HG02623 (cell line): Measurements from ENCODE around the gene KRTAP12-3.
"Not testable (repeated sequence)": the region's sequence is repeated elsewhere in the genome, so short reads cannot be mapped to it uniquely, and the experiment has no call there.

Source experiments
- ATAC-seq: cut with Tn5 transposase; IDR thresholded peaks from one replicate; pipeline ENCODE4 v1.9.1; 2021; ENCODE audit warnings: moderate library complexity; ENCODE audit not compliant: unreplicated experiment

Gene KRTAP12-3, protein sequence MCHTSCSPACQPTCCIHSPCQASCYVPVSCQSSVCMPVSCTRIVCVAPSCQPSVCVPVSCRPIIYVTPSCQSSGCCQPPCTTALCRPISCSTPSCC

DNA sequence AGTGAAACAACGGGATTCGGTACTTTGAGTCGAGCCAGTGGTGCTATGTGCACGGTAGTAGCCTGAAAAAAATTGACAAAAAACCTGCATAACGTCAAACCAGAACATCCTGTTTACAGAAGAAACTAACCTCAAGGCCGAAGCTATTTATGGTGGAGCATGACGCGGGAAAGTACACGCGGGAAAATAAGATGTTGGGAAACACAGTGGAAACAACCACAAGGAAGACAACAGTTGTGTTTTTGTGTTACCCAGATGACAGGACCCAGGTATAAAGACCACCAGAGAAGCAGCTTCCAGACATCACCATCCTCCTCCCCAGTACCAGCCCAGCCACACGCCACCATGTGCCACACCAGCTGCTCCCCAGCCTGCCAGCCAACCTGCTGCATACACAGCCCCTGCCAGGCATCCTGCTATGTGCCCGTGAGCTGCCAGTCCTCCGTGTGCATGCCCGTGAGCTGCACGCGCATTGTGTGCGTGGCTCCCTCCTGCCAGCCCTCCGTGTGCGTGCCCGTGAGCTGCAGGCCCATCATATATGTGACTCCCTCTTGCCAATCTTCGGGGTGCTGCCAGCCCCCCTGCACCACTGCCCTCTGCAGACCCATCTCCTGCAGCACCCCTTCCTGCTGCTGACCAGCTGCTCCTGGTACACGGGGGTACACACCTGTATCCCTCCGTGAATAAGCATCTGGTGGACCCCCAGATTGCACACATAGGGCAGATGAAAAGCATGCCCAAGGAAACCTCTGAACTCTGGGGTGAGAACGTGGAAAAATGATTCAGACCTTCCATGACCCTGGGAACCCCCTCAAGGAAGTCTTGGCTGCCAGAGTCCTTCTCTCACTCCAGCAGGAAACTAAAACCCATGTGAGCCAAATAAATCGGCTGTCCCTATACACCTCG, at the start of gene KRTAP12-3:
Gene KRTAP12-3, plus strand, starts transcription at position 298 of the 906 bp plus-strand sequence. Its CDS starts 48 bp downstream, at position 346.
- ATAC-seq: no peak

DNA sequence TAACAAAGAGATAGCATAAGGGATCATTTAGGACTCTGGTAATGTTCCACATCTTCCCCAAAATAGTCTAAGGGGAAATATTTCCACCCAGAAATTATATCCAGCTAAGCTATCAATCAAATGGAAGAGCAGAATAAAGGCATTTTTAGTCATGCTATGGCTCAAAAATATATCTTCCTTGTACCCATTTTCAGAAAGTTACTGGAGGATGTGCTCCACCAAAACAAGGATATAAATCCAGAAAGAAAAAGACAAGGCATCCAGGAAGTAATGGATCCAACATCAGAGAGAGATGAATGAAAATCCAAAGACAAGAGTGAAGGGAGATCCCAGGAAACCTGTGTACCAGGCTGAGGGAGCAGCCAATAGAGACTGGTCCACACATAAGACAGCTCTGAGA, 48.5 kb upstream of the KRTAP12-3 start:
- ATAC-seq: no peak

DNA sequence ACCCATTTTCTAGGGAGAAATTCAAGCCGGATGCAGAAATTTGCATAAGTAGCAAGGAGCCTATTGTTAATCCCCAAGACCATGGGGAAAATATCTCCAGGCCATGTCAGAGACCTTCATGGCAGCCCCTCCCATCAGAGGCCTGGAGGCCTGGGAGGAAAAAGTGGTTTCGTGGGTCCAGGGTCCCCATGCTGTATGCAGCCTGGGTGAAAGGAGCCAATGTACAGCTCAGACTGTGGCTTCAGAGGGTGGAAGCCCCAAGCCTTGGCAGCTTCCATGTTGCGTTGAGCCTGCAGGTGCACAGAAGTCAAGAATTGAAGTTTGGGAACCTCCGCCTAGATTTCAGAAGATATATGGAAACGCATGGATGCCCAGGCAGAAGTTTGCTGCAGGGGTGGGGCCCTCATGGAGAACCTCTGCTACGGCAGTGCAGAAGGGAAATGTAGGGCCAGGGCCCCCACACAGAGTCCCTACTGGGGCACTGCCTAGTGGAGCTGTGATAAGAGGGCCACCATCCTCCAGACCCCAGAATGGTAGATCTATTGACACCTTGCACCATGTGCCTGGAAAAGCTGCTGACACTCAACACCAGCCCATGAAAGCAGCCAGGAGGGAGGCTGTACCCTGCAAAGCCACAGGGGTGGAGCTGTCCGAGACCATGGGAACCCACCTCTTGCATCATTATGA, 47.4 kb upstream of the KRTAP12-3 start:
- not testable (repeated sequence) for ATAC-seq

DNA sequence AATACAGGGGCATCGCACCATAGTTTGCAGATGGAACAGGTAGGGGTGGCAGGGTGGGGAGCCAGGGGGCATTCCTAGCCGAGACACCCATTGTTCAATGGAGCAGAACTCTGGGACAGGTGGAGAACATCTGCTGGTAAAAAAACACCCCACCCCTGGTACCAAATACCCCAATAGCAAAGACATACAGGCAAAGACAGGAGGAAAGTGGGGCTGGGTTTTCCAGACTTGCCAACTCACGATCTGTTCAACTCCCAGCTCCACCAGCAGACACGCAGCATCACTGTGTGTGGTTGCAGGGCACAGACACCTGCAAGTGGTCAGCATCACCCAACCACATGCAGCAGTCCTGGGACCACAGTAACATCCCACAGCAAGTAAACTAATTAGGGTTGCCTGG, 46.2 kb upstream of the KRTAP12-3 start:
- no peak for ATAC-seq

DNA sequence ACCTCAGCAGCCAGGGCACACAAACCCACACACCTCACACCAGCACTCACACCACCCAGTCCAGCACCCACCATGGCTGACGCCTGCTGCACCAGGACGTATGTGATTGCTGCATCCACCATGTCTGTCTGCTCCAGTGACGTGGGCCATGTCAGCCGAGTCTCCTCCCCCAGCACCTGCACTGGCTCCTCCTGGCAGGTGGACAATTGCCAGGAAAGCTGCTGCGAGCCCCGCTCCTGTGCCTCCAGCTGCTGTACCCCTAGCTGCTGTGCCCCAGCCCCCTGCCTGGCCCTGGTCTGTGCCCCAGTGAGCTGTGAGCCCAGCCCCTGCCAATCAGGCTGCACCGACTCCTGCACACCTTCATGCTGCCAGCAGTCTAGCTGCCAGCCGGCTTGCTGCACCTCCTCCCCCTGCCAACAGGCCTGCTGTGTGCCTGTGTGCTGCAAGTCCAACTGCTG, 45.7 kb upstream of the KRTAP12-3 start, which contains the start of gene KRTAP10-8:
Gene KRTAP10-8, plus strand, starts transcription at position 51 of the 458 bp plus-strand sequence. Its CDS starts 22 bp downstream, at position 73.
- no peak for ATAC-seq

DNA sequence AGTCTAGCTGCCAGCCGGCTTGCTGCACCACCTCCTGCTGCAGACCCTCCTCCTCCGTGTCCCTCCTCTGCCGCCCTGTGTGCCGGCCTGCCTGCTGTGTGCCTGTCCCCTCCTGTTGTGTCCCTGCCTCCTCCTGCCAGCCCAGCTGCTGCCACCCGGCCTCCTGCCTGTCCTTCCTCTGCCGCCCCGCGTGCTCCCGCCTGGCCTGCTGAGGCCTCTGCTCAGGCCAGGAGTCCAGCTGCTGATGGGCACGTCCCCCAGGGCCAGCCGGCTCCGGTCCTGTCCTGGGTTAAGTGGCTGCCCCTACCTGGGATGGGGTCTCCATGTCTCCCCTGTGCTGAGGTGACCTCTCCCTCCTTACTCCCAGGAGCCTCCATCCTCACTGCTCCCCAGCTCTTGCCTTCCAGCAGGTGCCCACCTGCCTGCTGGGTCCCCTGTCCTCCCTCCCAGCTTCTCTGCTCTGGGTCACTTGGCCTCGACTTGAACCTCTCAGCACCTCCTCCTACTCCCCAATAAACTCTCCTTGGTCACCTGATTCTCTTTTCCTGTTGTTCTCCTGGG, 45.0 kb upstream of the KRTAP12-3 start:
- ATAC-seq: no peak

DNA sequence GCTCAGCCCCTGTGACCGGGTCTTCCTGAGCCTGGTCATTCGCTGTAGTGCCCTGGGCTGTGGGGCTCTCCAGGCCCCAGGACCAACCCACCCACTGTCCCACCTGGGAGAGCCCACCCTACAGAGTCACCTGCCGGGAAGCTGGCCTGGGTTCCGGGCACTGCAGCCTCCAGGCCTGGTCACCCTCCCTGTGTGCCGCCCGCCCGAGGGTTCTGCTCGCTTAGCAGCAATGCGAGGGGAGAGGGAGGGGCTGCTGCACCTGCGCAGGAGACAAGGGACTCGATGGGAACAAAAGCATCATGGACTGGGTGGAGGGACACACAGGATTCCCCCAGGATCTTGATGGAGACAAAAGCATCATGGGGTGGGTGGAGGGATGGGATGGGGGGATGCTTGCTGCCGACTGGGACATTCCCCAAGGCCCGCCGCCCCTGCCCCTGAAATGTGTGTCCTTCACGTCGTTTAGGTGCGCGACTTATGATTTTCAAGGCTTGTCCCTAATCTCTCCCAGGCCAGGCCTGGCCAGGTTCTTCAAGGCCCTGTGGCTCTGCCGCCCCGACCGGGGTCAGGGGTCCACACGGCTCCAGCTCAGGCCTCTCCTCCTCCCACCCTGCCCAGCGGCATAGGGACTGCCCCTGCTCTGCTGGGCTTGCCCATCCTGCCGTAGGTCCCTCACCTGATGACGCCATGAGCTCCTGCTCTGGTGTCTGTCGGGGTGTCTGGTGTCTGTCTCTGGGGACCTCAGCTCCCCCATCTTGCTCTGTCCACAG, 44.2 kb upstream of the KRTAP12-3 start:
- no peak for ATAC-seq

DNA sequence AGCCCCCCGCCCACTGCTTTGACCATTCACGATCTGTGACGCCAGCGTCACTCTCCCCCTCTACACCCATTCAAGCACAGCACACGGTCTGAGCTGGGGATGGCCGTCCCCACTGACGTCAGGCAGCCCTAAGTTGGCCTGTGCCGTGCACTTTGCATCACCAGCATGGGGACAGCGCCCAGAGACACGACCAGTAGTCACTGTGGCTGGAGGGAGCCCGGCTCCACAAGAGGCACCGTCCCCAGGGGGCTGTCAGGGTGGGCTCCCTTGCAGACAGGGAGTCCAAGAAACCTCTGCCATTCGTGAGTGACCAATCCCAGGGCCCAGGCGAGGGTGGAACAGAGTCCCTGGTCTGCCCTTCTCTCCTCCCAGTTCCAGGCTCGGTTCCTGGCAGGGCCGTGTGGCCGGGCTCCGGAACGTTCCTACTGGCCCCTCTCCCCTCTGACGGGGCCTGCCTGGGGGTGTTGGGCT, 43.5 kb upstream of the KRTAP12-3 start:
- ATAC-seq: no peak

DNA sequence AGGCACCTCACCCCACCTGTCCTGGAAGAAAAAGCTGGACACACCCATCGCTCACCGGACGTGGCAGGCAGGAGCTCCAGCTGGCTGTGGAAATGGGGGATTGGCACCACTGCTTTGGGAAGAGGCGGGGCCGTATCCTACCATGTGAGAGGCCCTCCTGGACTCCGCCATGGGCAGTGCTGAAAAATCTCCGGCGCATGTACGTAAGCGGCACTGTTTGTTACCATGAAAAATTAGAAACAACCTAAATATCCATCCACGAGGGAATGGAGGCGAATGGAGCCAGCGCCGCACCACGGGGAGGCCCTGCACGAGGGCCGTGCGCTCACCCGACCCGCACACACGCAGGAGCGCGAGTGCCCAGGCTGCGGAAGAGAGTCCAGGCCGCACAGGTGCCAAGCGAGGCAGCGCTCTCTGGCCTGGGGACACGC, 42.8 kb upstream of the KRTAP12-3 start:
- no peak for ATAC-seq

DNA sequence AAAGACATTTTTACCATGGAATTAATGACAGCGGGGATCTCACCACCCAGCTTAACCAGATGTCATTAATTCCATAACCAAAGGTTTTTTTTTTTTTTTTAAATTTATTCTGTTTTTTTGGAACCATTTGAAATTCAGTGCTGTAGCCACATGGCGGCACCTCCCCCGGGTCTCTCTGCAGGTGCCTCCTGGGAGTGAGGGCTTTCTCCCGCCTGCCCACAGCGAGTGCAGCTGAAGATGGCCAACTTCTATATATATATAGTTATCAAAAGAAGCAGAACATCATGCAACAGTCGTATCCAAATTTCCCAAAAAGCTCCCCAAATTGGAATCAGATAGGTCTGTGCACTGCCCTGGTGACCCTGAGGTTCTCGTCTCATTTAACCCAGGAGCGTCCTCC, 42.3 kb upstream of the KRTAP12-3 start:
- ATAC-seq: no peak

DNA sequence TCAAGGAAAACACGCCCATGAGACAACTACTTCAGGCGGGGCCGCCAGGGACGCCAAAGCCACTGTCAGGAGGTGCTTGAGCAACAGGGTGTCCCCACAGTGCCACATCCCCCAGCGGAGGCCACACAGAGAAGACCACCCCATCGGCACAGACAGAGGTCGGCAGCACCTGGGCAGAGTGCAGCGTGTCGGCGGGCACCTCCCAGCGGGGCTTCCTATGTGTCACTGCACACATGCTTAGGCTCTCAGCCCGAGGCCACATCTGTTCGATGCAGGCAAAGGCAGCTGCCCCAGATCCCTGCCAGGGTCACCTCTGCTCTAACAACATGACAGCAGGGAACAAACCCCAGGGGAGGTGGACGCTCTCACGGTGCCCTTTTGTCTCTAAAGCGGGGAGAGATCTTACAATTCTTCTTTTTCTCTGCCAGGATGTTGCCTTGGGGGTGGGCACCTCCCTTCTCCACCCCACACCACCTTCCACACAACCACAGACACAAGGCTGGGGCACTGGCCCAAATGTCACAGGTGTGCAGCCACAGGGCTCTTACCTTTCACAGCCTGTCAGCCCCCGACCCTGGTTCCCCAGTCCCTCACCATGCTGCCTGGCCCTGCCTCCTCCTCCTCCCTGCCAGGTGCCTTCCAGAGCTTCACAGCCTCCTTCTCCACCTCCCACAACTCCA, 41.7 kb upstream of the KRTAP12-3 start:
- no peak for ATAC-seq

DNA sequence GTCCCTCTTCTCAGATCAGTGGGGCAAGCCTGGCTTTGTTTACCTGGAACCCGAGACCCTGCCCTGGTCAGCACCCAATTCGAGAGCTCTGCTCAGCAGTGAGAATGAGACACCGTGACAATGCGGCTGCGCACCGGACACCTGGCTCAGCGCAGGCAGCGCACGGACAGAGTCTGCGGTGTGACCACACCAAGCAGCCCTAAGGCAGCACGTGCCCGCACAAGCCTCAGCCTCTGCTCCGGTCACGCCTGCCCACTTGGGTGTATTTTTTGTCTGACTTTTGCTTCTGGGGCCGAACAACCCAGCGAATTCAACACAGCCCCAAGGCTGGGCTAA, 41.2 kb upstream of the KRTAP12-3 start:
- ATAC-seq: no peak

DNA sequence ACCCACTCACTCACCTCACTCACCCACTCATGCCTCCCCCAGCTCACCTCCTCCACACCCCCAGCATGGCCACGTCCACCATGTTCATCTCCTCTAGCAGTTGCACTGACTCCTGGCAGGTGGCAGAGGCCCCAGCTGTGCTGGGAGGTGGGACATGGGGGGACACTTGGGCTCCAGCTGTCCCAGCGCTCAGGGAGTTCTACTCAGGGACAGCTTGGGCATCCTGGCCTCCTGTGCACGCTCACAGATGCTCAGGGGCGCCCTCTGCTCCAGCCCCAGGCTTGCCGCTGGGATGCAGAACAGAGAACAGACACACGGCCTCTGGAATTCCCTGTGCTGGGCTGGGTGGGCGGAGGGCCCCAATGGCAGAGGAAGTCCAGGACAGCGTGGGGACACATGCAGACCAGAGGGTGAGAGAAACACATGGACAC, 40.6 kb upstream of the KRTAP12-3 start:
- ATAC-seq: no peak

DNA sequence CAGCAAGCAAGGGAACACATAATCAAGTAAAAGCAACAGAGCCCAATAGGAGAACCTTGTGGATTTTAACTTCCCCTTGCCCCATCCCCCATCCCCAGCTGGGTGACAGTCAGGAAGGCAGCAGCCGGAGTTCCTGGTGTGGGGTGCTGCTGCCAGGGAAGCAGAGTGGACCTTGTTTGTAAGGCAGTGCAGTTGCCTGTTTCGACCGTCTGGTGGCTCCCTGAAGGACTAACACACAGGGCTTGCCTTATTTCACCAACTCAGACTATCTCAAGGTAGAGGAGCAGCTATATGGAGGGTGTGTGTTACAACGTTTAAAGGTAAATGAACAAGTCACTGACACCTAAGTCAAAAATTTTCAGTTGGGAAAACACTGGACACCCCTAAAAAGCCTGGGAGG, 39.2 kb upstream of the KRTAP12-3 start:
- no peak for ATAC-seq

DNA sequence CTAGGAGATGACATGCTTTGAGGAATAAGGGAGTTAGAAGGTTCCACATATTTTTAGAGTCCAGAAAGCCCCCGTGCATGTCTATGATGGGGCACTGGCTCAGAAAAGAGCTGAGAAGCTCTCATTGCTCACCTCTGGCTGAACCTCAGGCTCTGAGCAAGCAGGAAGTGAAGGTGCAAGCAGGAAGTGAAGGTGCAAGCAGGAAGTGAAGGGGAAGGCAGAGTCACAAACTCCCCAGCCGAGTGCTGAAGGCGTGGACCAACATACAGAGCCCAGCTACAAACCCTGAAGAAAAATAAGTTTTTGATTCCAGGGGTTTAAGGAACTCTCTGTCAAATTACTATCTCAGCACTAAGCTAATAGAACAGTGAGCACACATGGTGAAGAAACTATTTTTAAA, 38.8 kb upstream of the KRTAP12-3 start:
- ATAC-seq: no peak

DNA sequence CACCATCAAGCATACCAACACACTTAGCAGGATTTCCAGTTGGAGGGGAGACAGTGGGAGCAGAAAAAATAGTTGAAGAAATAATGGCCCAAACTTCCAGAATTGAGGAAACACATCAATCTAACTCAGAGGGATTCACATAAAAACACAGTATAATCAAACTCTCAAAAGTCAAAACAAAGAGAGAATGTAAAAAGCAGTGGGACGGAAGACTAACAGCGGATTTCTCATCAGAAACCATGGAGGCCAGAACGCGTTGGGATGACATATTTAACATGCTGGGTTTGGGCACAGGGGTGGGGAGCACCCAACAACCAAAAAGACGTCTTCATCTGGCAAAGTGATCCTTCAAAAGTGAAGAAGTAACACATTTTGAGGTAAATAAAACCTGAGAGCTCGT, 37.8 kb upstream of the KRTAP12-3 start:
- no peak for ATAC-seq

DNA sequence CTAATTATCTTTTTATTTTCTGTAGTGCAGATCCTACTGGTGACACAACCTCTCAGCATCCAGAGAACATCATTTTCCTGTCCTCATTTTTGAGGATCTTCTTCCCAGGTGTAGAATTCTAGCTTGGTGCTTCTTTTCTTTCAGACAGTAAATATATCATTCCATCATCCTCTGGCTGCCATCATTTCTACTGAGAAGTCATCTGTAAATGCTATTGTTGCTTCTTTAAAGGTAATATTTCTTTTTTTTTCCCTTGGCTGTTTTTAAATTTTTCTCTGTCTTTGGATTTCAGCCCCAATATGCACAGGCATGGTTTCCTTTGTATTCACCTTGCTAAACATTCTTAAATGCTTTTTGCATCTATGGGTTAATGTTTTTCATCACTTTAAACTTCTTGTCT, 34.2 kb upstream of the KRTAP12-3 start:
- no peak for ATAC-seq

DNA sequence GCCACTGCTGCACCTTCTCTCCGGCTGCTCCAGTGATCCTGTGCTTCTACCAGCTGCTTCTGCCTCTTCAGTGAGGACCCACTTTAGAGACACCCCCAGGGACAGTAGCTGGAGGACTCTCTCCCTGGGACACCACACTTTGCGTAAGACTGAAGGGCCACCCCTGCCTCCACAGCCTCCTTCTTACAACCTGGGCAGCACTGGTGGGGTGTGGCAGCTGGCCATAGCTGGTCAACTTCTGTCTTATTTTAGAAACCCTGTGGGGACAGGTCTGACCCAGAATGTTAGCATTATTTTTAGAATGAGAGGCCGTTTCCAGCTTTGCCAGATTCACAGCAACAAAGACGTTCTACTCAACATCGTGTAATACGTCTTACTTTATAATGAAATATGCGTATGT, 32.0 kb upstream of the KRTAP12-3 start:
- ATAC-seq: no peak

DNA sequence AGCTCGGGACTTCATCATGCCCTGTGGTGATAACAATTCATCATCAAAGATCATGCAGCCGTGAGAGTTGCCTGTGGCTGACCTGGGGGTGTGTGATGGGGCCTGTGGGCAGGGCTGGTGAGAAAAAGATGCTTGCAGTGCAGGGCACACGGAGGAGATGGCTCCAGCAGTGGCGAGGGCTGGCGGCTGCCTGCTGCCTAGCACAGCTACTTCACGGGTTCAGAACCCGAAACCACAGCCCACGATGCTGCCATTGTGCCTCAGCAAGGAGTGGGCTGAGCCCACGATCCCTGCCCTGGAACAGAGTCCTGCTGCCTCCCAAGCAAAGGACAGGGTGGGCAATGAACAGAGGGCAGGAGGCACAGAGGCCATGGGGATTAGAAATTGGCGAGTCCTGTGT, 31.5 kb upstream of the KRTAP12-3 start:
- no peak for ATAC-seq

DNA sequence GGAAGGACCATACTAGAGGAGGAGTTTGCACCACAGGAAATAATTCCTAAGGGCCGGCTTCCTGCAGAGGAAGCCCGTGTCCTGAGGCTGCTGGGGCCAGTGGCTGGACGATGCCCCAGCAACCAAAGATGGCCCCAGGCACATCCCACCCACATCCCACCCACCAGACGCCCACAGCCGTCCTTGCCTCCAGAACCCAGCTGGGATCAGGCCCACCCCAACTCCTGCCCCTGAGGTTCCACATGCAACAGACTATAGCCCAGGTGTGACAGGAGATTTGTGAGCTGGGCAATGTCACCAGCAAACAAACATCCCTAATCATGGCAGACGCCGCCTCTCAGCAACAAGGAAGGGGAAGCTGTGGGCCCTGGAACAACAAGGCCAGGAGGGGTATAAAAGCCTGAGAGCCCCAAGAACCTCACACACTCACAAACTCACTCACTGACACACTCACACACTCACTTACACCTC, 31.0 kb upstream of the KRTAP12-3 start, which contains the start of gene KRTAP10-9:
Gene KRTAP10-9, plus strand, starts transcription at position 421 of the 471 bp plus-strand sequence. CDS start 79 bp downstream, outside the sequence.
- no peak for ATAC-seq
